Peyer's patch (tissue), 4 donors: Measurements from ENCODE around the gene ADGRE1. TPM values are rescaled to one million over a fixed set of nuclear protein-coding genes. Genes with fewer than 3 reads are reported as not detected.

ENCODE experiments used
- DNase-seq, 3 donors: peaks; one replicate each; pipeline ENCODE4 v3.0.0-alpha.2; 2017 to 2019
- H3K27ac ChIP-seq, 4 donors: fragments of 200-600 bp; sonication (generic); one replicate each; pipeline ENCODE4 v1.5.1; 2016 to 2019
- H3K27me3 ChIP-seq, 2 donors: fragments of 200-600 bp; sonication (generic); one replicate each; pipeline ENCODE4 v1.5.1; 2019
- H3K36me3 ChIP-seq, 3 donors: fragments of 200-600 bp; sonication (generic); one replicate each; pipeline ENCODE4 v1.5.1; 2016 to 2019
- H3K4me1 ChIP-seq, 4 donors: fragments of 200-600 bp; sonication (generic); one replicate each; pipeline ENCODE4 v1.5.1; 2016 to 2019
- H3K4me3 ChIP-seq, 4 donors: fragments of 200-600 bp; sonication (generic); 1 replicate in 3 of 4; 2 replicates in 1 of 4; pipeline ENCODE4 v1.5.1; 2016 to 2019; ENCODE audit warnings: mild to moderate bottlenecking in 1 of 4
- H3K9me3 ChIP-seq, 4 donors: fragments of 200-600 bp; sonication (generic); one replicate each; pipeline ENCODE4 v1.5.1; 2016 to 2019; ENCODE audit warnings: mild to moderate bottlenecking in 1 of 4
- POLR2A ChIP-seq, 2 donors: fragments of 450-650 bp; IDR thresholded peaks; one replicate each; pipeline ENCODE4 v1.5.1; 2017; ENCODE audit warnings: antibody characterized with exemption in 2 of 2, mild to moderate bottlenecking in 2 of 2, moderate library complexity in 2 of 2
- total RNA-seq, 4 donors: library from RNA; depleted of rRNA; stranded (reverse); fragments of >200 nt; gene quantifications; one replicate each; pipeline ENCODE4 v1.1.0, GENCODE V29; 2016
- TF ChIP-seq, protein P1 (sequence below), 6 experiments: fragments of 450-650 bp in 4 of 6; fragments of 200-600 bp in 2 of 6; sonication (generic) in 1 of 6; IDR thresholded peaks; one replicate each; pipeline ENCODE4 v1.5.1; 2017 to 2019; ENCODE audit warnings: antibody characterized with exemption in 6 of 6, mild to moderate bottlenecking in 3 of 6, moderate library complexity in 1 of 6

ADGRE1 gene
- total RNA-seq, 4 donors from 2014 or later, result 1.7 TPM; not detected in 3

DNA sequence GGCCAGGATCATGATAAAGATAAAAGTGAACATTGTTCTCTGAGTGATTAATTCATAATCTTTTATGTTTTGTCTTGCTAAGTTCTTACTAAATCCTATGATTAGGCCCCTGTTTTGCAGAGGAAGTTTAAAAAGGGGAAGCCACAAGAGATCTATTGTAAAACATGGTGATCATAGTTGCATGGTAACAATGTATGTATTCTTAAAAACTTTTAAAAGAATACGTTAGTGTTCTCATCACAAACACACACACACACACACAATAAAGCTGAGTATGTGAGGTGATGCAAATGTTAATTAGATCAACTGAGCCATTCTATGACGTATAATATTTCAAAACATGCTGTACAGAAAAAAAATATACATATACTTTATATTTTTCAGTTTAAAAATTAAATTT lies 82.6 kb downstream of the ADGRE1 start:
- Histone ChIP-seq H3K27me3 (no peaks in the 10 kb centered on the region), H3K36me3 (no peaks in the 10 kb centered on the region), H3K9me3 (no peaks in the 10 kb centered on the region), H3K4me1 (no peaks in the 10 kb centered on the region), H3K27ac (no peak overlapping the region), H3K4me3 (no peak overlapping the region)
- no peak for DNase-seq
- TF ChIP-seq POLR2A (IDR thresholded peaks at IDR 0.05), result no peak
- TF ChIP-seq, protein P1, sequence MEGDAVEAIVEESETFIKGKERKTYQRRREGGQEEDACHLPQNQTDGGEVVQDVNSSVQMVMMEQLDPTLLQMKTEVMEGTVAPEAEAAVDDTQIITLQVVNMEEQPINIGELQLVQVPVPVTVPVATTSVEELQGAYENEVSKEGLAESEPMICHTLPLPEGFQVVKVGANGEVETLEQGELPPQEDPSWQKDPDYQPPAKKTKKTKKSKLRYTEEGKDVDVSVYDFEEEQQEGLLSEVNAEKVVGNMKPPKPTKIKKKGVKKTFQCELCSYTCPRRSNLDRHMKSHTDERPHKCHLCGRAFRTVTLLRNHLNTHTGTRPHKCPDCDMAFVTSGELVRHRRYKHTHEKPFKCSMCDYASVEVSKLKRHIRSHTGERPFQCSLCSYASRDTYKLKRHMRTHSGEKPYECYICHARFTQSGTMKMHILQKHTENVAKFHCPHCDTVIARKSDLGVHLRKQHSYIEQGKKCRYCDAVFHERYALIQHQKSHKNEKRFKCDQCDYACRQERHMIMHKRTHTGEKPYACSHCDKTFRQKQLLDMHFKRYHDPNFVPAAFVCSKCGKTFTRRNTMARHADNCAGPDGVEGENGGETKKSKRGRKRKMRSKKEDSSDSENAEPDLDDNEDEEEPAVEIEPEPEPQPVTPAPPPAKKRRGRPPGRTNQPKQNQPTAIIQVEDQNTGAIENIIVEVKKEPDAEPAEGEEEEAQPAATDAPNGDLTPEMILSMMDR (IDR thresholded peaks at IDR 0.05), result no peak

DNA sequence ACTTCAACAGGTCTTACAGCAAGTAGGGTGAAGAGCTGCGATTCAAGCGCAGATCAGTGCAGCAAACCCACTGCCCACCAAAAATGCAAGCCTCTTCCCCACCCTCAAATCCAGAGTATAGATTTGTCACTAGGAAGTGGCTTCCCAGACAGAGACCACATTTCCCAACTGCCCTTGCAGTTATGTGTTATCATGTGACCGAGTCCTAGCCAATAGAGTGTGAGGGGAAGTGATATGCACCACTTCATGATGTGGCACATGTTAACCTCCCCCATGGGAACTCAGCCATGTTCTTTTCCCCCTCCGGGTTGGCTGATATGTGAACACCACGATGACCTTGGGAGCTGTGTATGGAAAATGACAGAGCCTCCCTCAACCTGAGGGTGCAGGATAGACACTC lies 83.1 kb downstream of the ADGRE1 start:
- Histone ChIP-seq H3K4me3 (no peak overlapping the region), H3K9me3 (no peaks in the 10 kb centered on the region), H3K36me3 (no peaks in the 10 kb centered on the region), H3K27ac (no peak overlapping the region), H3K27me3 (no peaks in the 10 kb centered on the region), H3K4me1 (no peaks in the 10 kb centered on the region)
- no peak for DNase-seq
- no peak for TF ChIP-seq POLR2A (IDR thresholded peaks at IDR 0.05)
- TF ChIP-seq, protein P1 (IDR thresholded peaks at IDR 0.05), result no peak

DNA sequence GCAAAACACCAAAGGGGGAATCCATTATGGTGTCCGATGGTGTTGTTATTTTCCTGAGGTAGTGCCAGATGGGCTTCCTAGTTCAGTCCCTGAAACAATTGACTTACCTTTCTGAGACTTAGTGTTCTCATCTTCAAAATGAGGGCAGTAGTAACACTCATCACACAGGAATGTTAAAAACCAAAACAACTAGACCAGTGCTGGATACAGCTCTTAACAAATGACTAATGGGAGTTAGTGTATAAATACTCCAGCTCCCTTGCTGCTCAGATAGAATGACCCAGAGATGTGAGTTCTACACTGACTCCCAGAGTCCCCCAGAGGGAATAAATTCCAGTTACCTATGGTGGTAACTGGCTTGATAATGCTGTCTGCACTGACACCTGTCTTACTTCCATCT lies 84.0 kb downstream of the ADGRE1 start:
- no peak for DNase-seq
- Histone ChIP-seq H3K27ac (no peak overlapping the region), H3K9me3 (no peaks in the 10 kb centered on the region), H3K27me3 (no peaks in the 10 kb centered on the region), H3K4me1 (no peaks in the 10 kb centered on the region), H3K36me3 (no peaks in the 10 kb centered on the region), H3K4me3 (no peak overlapping the region)
- no peak for TF ChIP-seq POLR2A (IDR thresholded peaks at IDR 0.05)
- TF ChIP-seq, protein P1 (IDR thresholded peaks at IDR 0.05), result no peak

DNA sequence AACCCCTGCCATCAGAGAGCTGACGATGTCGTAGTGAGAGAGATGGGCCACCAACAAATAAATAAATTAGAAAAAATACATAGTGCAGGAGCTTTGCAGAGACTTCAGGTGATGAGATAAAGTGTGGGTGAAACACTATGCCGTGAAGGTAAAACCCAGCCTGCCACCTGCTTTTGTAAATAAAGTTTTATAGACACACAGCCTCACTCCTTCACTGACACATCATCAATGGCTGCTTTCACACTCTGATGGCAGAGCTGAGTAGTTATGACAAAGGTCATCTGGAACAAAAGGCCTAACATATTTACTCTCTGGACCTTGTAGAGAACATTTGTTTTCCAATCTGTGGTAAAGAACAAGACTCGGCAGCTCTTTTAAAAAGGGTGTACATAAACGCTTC lies 88.8 kb downstream of the ADGRE1 start:
- Histone ChIP-seq H3K4me3 (no peak overlapping the region), H3K36me3 (no peaks in the 10 kb centered on the region), H3K9me3 (peaks cover 0 to 11% (median 2%) of the 10 kb centered on the region in 4 donors), H3K27me3 (no peaks in the 10 kb centered on the region), H3K27ac (no peak overlapping the region), H3K4me1 (no peaks in the 10 kb centered on the region)
- TF ChIP-seq, protein P1 (IDR thresholded peaks at IDR 0.05), result no peak
- TF ChIP-seq POLR2A (IDR thresholded peaks at IDR 0.05), result no peak
- no peak for DNase-seq

DNA sequence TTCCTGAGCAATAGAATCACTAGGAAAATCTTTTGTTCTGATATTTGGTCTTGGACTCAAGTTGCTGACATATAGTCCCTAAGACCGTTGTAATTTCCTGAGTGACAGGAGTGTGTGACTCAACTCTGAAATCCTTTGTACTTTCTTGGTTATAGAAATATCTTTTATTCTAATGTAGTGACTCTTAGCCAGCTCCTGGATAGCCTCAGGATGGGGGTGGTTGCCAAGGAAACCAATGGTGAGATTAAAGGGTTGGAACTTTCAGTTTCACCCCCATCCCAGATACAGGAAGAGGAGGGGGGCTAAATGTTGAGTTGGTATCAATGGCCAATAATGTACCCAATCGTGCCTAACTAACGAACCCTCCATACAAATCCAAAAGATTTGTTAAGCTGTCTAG lies 92.0 kb downstream of the ADGRE1 start:
- TF ChIP-seq POLR2A (IDR thresholded peaks at IDR 0.05), result no peak
- TF ChIP-seq, protein P1 (IDR thresholded peaks at IDR 0.05), result no peak

DNA sequence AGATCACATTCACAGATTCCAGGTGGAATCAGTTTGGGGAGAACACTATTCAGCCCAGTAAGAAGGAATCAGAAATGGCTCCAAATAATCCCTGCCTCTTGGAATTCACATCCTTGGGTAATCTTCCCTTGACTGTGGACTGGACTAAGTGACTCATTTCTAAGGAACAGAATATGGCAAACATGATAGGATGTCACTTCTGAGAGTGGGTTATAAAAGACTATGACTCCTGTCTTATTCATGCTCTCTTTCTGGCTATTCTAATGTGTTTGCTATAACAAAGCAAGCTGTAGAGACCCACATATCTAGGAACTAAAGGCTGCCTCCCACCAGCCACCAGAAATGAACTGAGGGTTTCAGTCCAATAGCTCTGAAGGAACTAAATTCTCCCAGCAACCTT lies 96.1 kb downstream of the ADGRE1 start:
- TF ChIP-seq POLR2A (IDR thresholded peaks at IDR 0.05), result no peak
- TF ChIP-seq, protein P1 (IDR thresholded peaks at IDR 0.05), result no peak
- H3K27ac ChIP-seq, result no peak overlapping the region
- DNase-seq, result no peak
- H3K4me3 ChIP-seq, result no peak overlapping the region
- peaks cover 0 to 19% (median 0%) of the 10 kb centered on the region in 4 donors for H3K9me3 ChIP-seq
- no peaks in the 10 kb centered on the region for H3K4me1 ChIP-seq
- no peaks in the 10 kb centered on the region for H3K36me3 ChIP-seq
- no peaks in the 10 kb centered on the region for H3K27me3 ChIP-seq

More for the DNA sequence above, 92.0 kb downstream of the ADGRE1 start:
- Histone ChIP-seq H3K4me3 (no peak overlapping the region), H3K36me3 (no peaks in the 10 kb centered on the region), H3K27ac (no peak overlapping the region), H3K4me1 (no peaks in the 10 kb centered on the region), H3K9me3 (peaks cover 0 to 11% (median 5%) of the 10 kb centered on the region in 4 donors), H3K27me3 (no peaks in the 10 kb centered on the region)
- DNase-seq, result no peak
